ENCODE data around the gene MPRIP.

Gene MPRIP

GRCh38 chr17:17087424-17088015 lies 45.3 kb downstream of the MPRIP start:
- no peak for DNase-seq

DNA sequence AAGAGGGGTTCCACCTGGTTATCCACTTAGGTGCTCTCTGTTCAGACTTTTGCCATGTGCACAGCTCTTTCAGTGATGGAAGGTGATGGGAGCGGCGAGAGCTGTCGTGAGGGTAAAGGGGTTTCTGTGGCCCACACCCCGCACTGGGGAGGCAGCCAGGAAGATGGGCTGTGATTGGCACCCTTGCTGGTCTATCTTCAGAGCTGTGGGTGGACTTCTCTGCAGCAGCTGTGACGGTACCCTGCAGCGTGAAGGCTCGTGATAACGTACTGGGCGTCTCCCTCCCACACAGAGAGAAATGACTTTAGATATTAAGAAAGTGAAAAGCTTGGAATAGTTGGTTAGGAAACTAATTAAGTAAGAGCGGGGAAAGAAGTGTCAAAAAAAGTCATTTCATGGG lies 45.8 kb downstream of the MPRIP start:
- no peak for DNase-seq

DNA sequence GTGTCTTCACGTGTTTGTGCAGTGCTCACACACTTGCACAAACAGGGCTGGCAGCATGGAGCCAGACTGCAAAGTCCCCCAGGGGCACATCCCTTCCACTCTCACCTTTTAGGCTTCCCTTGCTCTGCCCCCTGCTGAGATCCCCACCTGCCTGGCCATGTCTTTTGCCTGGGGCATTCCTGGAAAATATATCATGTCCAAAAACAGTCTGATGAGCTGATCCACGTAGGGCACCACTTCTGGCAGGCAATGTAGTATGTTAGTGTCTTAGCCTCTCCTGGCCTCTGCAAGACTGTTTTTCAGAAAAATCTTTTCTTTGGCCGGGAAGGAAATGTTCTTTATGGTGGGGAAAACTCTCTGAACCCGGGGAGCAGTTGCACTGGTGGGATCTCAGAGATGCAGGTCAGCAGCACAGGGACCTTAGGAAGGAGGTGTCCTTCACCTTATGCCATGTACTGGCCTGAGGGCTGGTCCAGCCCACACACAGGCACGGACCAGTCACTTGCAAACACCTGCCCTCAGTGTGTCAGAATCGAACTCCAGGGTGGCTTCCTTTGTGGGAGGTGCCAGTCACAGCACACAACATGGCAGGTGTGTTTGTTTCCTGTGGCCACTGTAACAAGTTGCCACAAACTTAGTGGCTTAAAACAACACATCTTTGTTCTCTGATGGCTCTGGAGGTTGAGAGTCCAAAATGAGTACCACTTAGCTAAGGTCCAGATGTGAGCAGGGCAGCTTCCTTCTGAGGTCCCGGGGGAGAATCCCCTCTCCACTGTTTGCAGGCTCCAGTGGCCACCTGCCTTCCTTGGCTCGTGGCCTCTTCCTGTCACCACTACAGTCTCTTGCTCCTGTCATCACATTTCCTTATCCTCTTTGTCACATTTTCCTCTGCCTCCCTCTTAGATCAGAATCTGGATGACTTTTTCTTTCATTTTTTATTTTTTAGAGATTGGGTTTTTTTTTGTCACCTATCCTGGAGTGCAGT lies 46.6 kb downstream of the MPRIP start:
- DNase-seq: no peak

GRCh38 chr17:17089796-17090641 lies 47.8 kb downstream of the MPRIP start:
- DNase-seq: no peak

- no peak for DNase-seq
These were observed 48.4 kb downstream of the MPRIP start for GRCh38 chr17:17090642-17091103.

- no peak for DNase-seq
These were observed 49.0 kb downstream of the MPRIP start for GRCh38 chr17:17091276-17091675.

DNA sequence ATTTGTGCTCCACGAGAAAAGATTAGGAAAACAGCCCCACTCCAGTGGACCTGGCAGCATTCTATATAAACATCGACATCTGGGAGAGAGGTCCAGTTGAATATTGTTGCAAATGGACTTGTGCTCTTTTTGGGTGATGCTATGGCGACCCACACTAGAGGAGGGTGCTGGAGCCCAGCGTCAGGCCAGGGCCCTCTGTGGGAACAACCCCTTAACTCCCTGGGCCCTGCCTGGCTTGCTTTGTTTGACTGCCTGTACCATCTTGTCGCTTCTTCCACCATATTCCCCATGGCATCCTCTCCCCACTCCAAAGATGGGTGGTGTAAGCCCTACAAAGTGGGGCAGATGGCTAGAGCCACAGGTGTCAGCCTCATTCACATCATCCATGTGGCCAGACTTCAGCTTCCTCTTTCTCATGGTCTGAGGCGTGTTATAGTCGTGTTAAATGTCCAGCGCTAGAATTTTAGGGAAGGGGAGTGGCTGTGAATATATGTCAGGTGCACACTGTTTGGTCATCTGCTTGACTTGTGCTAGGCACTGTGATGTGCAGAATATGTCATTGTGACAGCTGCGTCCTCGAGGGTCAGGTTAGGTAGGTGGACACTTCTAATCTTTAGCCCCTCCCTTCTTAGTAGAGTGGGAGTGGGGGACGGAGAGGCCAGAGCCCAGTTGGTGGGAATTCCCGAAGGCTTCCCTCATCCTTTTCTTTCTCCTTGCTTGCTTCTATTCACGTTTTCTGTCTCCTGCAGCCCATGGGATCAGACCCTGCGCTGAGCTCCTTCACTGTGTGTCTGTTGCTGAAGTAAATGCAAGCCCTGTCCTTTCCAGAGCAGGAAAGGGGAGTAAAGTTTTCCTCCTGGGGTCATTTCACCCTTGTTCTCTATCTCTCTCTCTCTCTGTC lies 49.8 kb downstream of the MPRIP start:
- no peak for DNase-seq

DNA sequence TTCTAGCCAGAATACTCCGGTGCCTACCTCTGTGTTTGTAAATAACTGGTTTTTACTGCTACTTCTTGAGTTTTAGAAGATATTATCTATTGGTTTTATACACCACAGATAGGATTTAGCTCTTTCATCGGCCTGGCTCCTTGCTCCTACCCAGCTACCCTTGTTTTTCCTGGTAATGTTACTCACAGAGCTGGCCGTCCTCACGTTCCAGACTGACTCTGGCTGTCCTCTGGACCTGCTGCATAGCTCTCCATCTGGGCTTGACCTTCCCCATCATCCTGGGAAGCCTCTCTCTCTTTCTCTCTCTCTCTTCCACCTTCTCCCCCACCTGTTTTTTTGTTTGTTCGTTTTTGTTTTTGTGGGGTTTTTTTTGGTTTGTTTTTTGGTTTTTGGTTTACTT lies 51.5 kb downstream of the MPRIP start:
- no peak for DNase-seq

DNA sequence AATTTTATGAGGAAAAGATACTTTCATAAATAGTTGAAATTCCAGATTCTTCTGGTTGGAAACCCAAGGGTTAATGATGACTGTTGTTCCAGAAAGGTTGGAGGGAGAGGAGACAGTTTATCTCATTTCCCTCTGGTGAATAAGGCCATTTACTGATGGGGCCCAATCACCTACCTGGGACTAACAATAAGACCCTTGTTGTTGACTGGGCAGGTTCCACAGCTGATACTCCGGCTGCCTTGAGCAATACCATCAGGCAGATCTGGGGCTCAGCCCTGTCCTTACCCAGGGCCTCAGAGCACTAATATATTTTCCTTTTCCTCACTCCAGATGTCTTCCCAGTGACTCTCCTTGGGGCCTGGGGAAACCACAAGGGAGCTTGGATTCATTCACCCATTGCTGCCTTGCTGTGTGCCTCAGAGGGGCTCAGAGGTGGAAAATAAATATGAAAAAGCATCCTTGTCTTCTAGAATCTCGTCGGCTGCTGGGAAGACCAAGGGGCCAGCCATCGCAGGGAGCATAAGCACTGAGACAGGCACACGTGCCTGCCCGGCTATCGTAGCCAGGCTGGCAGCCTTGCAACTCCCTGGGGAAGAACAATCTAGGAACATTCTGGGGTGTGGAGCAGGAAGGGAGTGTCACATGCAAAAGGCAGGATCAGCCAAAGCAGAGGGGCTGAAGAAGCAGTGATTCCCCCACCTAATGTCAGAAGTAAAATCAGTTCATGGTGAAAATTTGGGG lies 54.4 kb downstream of the MPRIP start:
- no peak for DNase-seq

GRCh38 chr17:17097763-17098345 lies 55.6 kb downstream of the MPRIP start:
- no peak for DNase-seq

DNA sequence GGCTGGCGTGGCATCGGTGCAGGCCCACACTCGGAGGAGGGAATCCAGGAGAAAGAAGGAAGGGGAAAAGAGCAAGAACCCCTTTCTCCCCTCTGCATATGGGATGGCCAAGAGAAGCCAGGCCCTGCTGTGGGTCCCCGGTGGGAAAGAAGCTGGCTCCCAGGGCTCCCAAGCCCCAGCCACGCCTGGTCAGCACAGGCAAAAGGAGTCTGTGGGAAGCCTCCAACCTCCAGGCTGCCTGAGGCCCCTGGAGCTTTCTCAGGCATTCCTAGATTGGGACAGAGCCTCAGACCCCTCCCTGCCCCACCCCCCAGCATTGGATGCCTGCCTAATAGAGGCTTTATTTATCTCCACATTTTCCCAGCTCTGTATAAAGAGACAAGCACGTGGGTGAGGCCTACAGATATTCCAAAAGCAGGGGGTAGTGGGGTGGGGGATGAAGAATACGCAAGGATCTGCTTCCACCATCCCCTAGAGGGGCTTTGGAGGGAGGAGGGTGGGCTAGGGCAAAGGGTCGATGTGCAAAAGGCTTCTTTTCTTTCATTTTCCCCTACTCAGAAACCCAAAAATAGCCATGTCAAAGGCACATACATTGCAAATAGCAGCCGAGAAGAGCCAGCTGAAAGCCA lies 56.4 kb downstream of the MPRIP start:
- no peak for DNase-seq

GRCh38 chr17:17102176-17102575 lies 59.9 kb downstream of the MPRIP start:
- no peak for DNase-seq

DNA sequence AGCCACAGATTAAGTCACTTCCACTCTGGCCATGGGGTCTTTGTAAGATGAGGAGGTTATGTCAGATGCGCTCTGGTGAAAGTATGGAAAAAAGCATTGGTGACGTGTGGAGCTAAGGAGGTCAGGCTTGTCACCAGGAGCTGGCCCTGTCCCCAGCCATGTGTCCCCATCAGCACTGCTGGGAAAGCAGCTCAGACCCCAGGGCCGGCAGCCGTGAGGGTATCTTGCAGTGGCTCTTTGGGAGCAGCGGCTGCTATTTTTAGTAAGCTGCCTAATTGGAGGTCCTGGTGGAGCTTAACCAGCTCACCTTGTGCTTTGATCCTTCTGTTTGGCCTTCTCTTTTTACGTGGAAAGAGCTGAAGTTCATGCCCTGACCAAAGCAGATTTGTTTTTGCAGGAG lies 60.9 kb downstream of the MPRIP start:
- DNase-seq: no peak

- no peak for DNase-seq
These were observed 61.8 kb downstream of the MPRIP start for GRCh38 chr17:17104036-17104435.

DNA sequence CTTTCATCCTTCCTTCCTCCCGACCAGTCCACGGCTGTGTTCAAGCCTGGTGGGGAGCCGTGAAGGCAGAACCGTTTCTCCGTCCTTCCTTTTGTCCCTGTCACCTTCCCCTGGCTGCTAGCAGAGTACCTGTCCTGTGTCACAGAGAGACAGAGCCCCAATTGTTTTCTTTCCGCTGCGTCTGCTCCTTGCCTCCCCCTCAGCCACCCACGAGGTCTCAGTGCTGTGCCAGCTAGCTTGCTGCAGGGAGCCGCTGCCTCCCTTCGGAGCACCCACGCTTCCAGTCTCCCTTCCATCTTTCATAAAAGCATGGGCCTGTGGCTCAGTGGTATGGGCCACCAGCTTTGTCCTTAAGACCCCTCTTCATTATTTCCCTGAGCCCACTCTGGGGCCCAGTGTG lies 62.2 kb downstream of the MPRIP start:
- DNase-seq: no peak

- no peak for DNase-seq
These were observed 63.7 kb downstream of the MPRIP start for GRCh38 chr17:17105976-17106375.

- no peak for DNase-seq
These were observed 64.5 kb downstream of the MPRIP start for GRCh38 chr17:17106756-17107155.

DNA sequence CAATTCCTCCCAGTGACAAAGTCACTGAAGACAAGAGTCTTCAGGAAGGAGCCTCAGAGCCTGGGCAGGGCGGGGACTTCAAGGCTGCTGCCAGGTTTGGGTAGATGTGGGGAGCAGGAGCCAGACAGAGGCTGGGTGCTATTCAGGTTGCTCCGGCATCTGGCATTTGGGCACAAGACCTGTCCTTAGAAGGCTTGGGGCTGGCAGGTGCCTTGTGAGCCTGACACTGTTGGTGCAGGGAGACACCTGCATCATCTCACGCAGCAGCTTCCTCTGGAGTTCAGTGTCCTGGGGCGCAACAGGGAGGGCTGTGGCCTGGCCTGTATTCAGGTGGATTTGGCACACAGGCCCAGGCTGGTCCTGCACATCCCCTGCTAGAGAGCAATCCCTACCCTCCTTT lies 65.0 kb downstream of the MPRIP start:
- DNase-seq: no peak

- no peak for DNase-seq
These were observed 65.7 kb downstream of the MPRIP start for GRCh38 chr17:17107891-17108431.

DNA sequence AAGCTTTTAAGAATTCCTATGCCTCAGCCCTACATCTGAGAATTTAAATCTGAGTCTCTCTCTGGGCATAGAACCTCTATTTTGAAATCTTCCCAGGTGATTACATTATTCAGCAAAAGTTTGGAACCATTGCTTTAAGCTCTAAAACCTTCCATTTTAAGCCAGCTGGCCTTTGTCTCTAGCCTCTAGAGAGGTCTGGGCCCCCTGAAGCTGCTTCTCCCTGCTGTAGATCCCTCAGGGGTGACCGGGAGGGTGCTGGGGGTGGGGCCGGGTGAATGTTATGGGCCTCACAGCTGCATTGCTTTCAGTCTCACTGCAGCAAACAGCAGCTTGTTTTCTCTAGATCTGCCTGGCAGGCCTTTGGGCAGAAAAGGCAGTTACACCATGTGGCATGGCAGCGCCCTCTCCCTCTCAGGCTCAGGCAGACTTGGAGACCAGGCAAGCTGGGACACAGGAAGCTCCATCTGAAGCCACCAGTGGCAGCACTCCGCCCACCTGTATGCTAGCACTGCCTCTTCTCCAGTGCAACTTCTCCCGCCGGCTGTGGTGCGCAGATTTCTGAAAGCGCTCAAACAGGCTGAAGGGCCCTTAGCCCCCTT lies 66.3 kb downstream of the MPRIP start:
- DNase-seq: no peak
